Activated T-helper 17 cell treated with anti-CD3 and anti-CD28 coated beads, Interleukin-2, amount 50 U/mL, for 72 hours (primary cell): Measurements from ENCODE around the gene PCDH9. TPM values are rescaled to one million over a fixed set of nuclear protein-coding genes. Genes with fewer than 3 reads are reported as not detected.

Experiments used
- ATAC-seq: fragments of 150-1000 bp; cut with Tn5 transposase; replicated peaks from 2 replicates; pipeline ENCODE4 v1.10.0; 2021; ENCODE audit warnings: mild to moderate bottlenecking, moderate library complexity
- H3K27ac Mint-ChIP-seq: one replicate; pipeline ENCODE4 v1.8.0; 2022; ENCODE audit warnings: mixed read lengths
- H3K27me3 Mint-ChIP-seq: one replicate; pipeline ENCODE4 v1.8.0; 2022; ENCODE audit warnings: mixed read lengths
- H3K36me3 Mint-ChIP-seq: one replicate; pipeline ENCODE4 v1.8.0; 2022; ENCODE audit warnings: low read depth, mild to moderate bottlenecking, mixed read lengths
- H3K4me1 Mint-ChIP-seq: one replicate; pipeline ENCODE4 v1.8.0; 2022; ENCODE audit warnings: mixed read lengths
- H3K4me3 Mint-ChIP-seq: one replicate; pipeline ENCODE4 v1.8.0; 2022; ENCODE audit warnings: mild to moderate bottlenecking, mixed read lengths
- H3K9me3 Mint-ChIP-seq: one replicate; pipeline ENCODE4 v1.8.0; 2022; ENCODE audit warnings: mixed read lengths
- total RNA-seq, 2 donors: library from RNA; stranded (reverse); gene quantifications; one replicate each; pipeline ENCODE4 v1.2.3, GENCODE V29; 2022

The PCDH9 gene
- total RNA-seq, 2 donors from 2014 or later, result 0.11 TPM

GRCh38 chr13:66703597-66703996, 526.5 kb downstream of the PCDH9 start:
- no peaks in the 10 kb centered on the region for H3K9me3 Mint-ChIP-seq
- H3K27ac Mint-ChIP-seq, result no peak overlapping the region
- no peaks in the 10 kb centered on the region for H3K36me3 Mint-ChIP-seq
- no peaks in the 10 kb centered on the region for H3K4me1 Mint-ChIP-seq
- no peak for ATAC-seq
- H3K4me3 Mint-ChIP-seq, result no peak overlapping the region
- H3K27me3 Mint-ChIP-seq, result no peaks in the 10 kb centered on the region

GRCh38 chr13:66700117-66700601, 530.0 kb downstream of the PCDH9 start:
- no peaks in the 10 kb centered on the region for H3K36me3 Mint-ChIP-seq
- H3K27me3 Mint-ChIP-seq, result no peaks in the 10 kb centered on the region
- no peaks in the 10 kb centered on the region for H3K4me1 Mint-ChIP-seq
- H3K9me3 Mint-ChIP-seq, result no peaks in the 10 kb centered on the region
- ATAC-seq, result no peak
- H3K4me3 Mint-ChIP-seq, result no peak overlapping the region
- H3K27ac Mint-ChIP-seq, result no peak overlapping the region

GRCh38 chr13:66693656-66694055, 536.5 kb downstream of the PCDH9 start:
- Mint-ChIP-seq H3K4me3 (no peak overlapping the region), H3K36me3 (no peaks in the 10 kb centered on the region), H3K27ac (no peak overlapping the region), H3K4me1 (no peaks in the 10 kb centered on the region), H3K27me3 (no peaks in the 10 kb centered on the region), H3K9me3 (no peaks in the 10 kb centered on the region)
- ATAC-seq, result no peak

GRCh38 chr13:66691149-66691548, 539.0 kb downstream of the PCDH9 start:
- Mint-ChIP-seq H3K4me1 (no peaks in the 10 kb centered on the region), H3K27ac (no peak overlapping the region), H3K9me3 (peaks cover 4% of the 10 kb centered on the region), H3K36me3 (no peaks in the 10 kb centered on the region), H3K4me3 (no peak overlapping the region), H3K27me3 (no peaks in the 10 kb centered on the region)
- no peak for ATAC-seq

- Mint-ChIP-seq H3K36me3 (no peaks in the 10 kb centered on the region), H3K27me3 (no peaks in the 10 kb centered on the region), H3K4me1 (no peaks in the 10 kb centered on the region), H3K9me3 (peaks cover 7% of the 10 kb centered on the region), H3K4me3 (no peak overlapping the region), H3K27ac (no peak overlapping the region)
- ATAC-seq, result no peak
Observed at GRCh38 chr13:66689628-66690027, 540.5 kb downstream of the PCDH9 start.

GRCh38 chr13:66689037-66689619, 541.0 kb downstream of the PCDH9 start:
- no peak for ATAC-seq
- Mint-ChIP-seq H3K27me3 (no peaks in the 10 kb centered on the region), H3K36me3 (no peaks in the 10 kb centered on the region), H3K4me3 (no peak overlapping the region), H3K4me1 (no peaks in the 10 kb centered on the region), H3K27ac (no peak overlapping the region), H3K9me3 (peaks cover 9% of the 10 kb centered on the region)

GRCh38 chr13:66681403-66681802, 548.7 kb downstream of the PCDH9 start:
- Mint-ChIP-seq H3K27ac (no peak overlapping the region), H3K36me3 (no peaks in the 10 kb centered on the region), H3K27me3 (no peaks in the 10 kb centered on the region), H3K4me3 (no peak overlapping the region), H3K9me3 (peaks cover 16% of the 10 kb centered on the region), H3K4me1 (no peaks in the 10 kb centered on the region)
- ATAC-seq, result no peak

- no peaks in the 10 kb centered on the region for H3K4me1 Mint-ChIP-seq
- H3K4me3 Mint-ChIP-seq, result no peak overlapping the region
- no peaks in the 10 kb centered on the region for H3K27me3 Mint-ChIP-seq
- no peak overlapping the region for H3K27ac Mint-ChIP-seq
- peaks cover 16% of the 10 kb centered on the region for H3K9me3 Mint-ChIP-seq
- no peaks in the 10 kb centered on the region for H3K36me3 Mint-ChIP-seq
- ATAC-seq, result no peak
Observed at GRCh38 chr13:66680031-66680430, 550.1 kb downstream of the PCDH9 start.

- no peak overlapping the region for H3K27ac Mint-ChIP-seq
Observed at GRCh38 chr13:66675620-66676019, 554.5 kb downstream of the PCDH9 start.

GRCh38 chr13:66673401-66673800, 556.7 kb downstream of the PCDH9 start:
- Mint-ChIP-seq H3K27me3 (no peaks in the 10 kb centered on the region), H3K4me3 (no peak overlapping the region), H3K9me3 (peaks cover 16% of the 10 kb centered on the region), H3K36me3 (no peaks in the 10 kb centered on the region), H3K4me1 (no peaks in the 10 kb centered on the region), H3K27ac (no peak overlapping the region)
- ATAC-seq, result no peak

More at GRCh38 chr13:66675620-66676019, 554.5 kb downstream of the PCDH9 start:
- Mint-ChIP-seq H3K4me1 (no peaks in the 10 kb centered on the region), H3K27me3 (no peaks in the 10 kb centered on the region), H3K4me3 (no peak overlapping the region), H3K36me3 (no peaks in the 10 kb centered on the region), H3K9me3 (peaks cover 9% of the 10 kb centered on the region)
- no peak for ATAC-seq

GRCh38 chr13:66665991-66666390, 564.1 kb downstream of the PCDH9 start:
- H3K36me3 Mint-ChIP-seq, result no peaks in the 10 kb centered on the region
- peaks cover 11% of the 10 kb centered on the region for H3K9me3 Mint-ChIP-seq
- H3K27me3 Mint-ChIP-seq, result no peaks in the 10 kb centered on the region
- H3K4me3 Mint-ChIP-seq, result no peak overlapping the region
- no peak overlapping the region for H3K27ac Mint-ChIP-seq
- ATAC-seq, result no peak
- no peaks in the 10 kb centered on the region for H3K4me1 Mint-ChIP-seq

- H3K4me1 Mint-ChIP-seq, result no peaks in the 10 kb centered on the region
- H3K9me3 Mint-ChIP-seq, result peaks cover 8% of the 10 kb centered on the region
- no peak overlapping the region for H3K27ac Mint-ChIP-seq
- no peak for ATAC-seq
- no peak overlapping the region for H3K4me3 Mint-ChIP-seq
- H3K27me3 Mint-ChIP-seq, result no peaks in the 10 kb centered on the region
- H3K36me3 Mint-ChIP-seq, result no peaks in the 10 kb centered on the region
Observed at GRCh38 chr13:66663711-66664110, 566.4 kb downstream of the PCDH9 start.

- peaks cover 8% of the 10 kb centered on the region for H3K9me3 Mint-ChIP-seq
- H3K27me3 Mint-ChIP-seq, result no peaks in the 10 kb centered on the region
- ATAC-seq, result no peak
- H3K4me3 Mint-ChIP-seq, result no peak overlapping the region
- no peak overlapping the region for H3K27ac Mint-ChIP-seq
- H3K4me1 Mint-ChIP-seq, result no peaks in the 10 kb centered on the region
- H3K36me3 Mint-ChIP-seq, result no peaks in the 10 kb centered on the region
Observed at GRCh38 chr13:66663206-66663605, 566.9 kb downstream of the PCDH9 start.

GRCh38 chr13:66661336-66661735, 568.8 kb downstream of the PCDH9 start:
- Mint-ChIP-seq H3K9me3 (peaks cover 8% of the 10 kb centered on the region), H3K4me1 (no peaks in the 10 kb centered on the region), H3K4me3 (no peak overlapping the region), H3K36me3 (no peaks in the 10 kb centered on the region), H3K27me3 (no peaks in the 10 kb centered on the region), H3K27ac (no peak overlapping the region)
- no peak for ATAC-seq

- Mint-ChIP-seq H3K27ac (no peak overlapping the region), H3K36me3 (no peaks in the 10 kb centered on the region), H3K4me3 (no peak overlapping the region), H3K9me3 (peaks cover 8% of the 10 kb centered on the region), H3K27me3 (no peaks in the 10 kb centered on the region), H3K4me1 (no peaks in the 10 kb centered on the region)
- ATAC-seq, result no peak
Observed at GRCh38 chr13:66660468-66660813, 569.7 kb downstream of the PCDH9 start.
